ENCODE measurements around the gene GLB1L3. TPM values are rescaled to one million over a fixed set of nuclear protein-coding genes. Genes with fewer than 3 reads are reported as not detected.

Gene GLB1L3
- total and polyA plus RNA-seq, 2 of the 4 experiments (the other 2 are of a cell fraction): not detected

DNA sequence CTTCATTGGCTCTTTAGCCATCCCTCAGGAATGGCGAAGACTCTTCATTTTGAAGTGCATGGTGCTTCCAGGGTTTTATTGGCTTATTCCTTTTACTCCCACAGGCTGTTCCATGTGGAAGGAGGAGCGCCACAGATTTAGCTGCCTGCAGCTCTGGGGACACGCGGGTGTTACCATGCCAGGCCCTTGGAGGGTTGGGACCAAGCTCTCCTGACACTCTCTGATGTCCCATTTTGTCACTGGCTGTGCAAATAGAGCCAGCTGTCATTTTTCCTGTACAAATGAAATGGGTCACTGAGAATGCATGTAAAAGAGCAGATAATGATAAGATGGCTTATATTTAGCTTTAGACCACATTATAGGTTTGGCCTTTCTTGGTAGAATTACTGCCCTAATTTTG lies 32.3 kb upstream of the GLB1L3 start:
- CTCF ChIA-PET: interaction anchor here (0.8 kb wide), 1 partner anchor 18 kb away, joined by 3 read pairs; no protein-coding TSS in a partner anchor
- POLR2A ChIA-PET (ENCODE audit: unreplicated experiment): no interaction called here
- in situ Hi-C loops (cut with MboI; ENCODE audit: low sequenced_read_pairs): no loop called here

More for the DNA sequence above, 32.3 kb upstream of the GLB1L3 start:
- DNase-seq (no peak), ATAC-seq (ENCODE audit: low read depth) (no peak)
- H3K18ac ChIP-seq (ENCODE audit: low read depth, low read length): no peak overlapping the region
- H2AFZ ChIP-seq (replicated peaks; ENCODE audit: low read length, poor library complexity): no peak overlapping the region
- H3K9me3 ChIP-seq (ENCODE audit: control insufficient read depth, insufficient read depth, low read length): no peaks in the 10 kb centered on the region
- no peak overlapping the region for H3K4me3 ChIP-seq (ENCODE audit: insufficient read depth, low read depth, low read length)
- H4K20me1 ChIP-seq (ENCODE audit: insufficient read depth, low read length): no peaks in the 10 kb centered on the region
- no peak overlapping the region for H4K91ac ChIP-seq (ENCODE audit: insufficient read depth, low read depth, low read length)
- no peak overlapping the region for H4K5ac ChIP-seq (ENCODE audit: low read depth, low read length)
- no CpG with 5 or more reads among the region's 4 CpGs for WGBS, 2 experiments (ENCODE audit: extremely low coverage in 2 of 2, insufficient read length in 1 of 2)
- H3K27ac ChIP-seq (ENCODE audit: insufficient read depth, low read length): no peak overlapping the region
- peaks cover 3% of the 10 kb centered on the region; the same call in 1 of the 2 replicates for H3K9me1 ChIP-seq (ENCODE audit: insufficient read depth, low read length)
- dilution Hi-C loops (cut with HindIII; ENCODE audit: low sequenced_read_pairs, unreplicated experiment) (no loop called here), intact Hi-C loops (cut with micrococcal nuclease) (no loop called here)
- no peak overlapping the region for H4K8ac ChIP-seq (ENCODE audit: low read depth in 2 of 2, low read length in 2 of 2)
- no peaks in the 10 kb centered on the region for H3K27me3 ChIP-seq (ENCODE audit: control insufficient read depth, insufficient read depth, low read length)
- H3K4me2 ChIP-seq (ENCODE audit: low read depth, low read length): no peak overlapping the region
- TF ChIP-seq BHLHE40 (IDR thresholded peaks at IDR 0.05; ENCODE audit: low read depth, low read length): no peak
- TF ChIP-seq RAD21 (IDR thresholded peaks at IDR 0.05; ENCODE audit: low read length): no peak
- TF ChIP-seq, protein P1, sequence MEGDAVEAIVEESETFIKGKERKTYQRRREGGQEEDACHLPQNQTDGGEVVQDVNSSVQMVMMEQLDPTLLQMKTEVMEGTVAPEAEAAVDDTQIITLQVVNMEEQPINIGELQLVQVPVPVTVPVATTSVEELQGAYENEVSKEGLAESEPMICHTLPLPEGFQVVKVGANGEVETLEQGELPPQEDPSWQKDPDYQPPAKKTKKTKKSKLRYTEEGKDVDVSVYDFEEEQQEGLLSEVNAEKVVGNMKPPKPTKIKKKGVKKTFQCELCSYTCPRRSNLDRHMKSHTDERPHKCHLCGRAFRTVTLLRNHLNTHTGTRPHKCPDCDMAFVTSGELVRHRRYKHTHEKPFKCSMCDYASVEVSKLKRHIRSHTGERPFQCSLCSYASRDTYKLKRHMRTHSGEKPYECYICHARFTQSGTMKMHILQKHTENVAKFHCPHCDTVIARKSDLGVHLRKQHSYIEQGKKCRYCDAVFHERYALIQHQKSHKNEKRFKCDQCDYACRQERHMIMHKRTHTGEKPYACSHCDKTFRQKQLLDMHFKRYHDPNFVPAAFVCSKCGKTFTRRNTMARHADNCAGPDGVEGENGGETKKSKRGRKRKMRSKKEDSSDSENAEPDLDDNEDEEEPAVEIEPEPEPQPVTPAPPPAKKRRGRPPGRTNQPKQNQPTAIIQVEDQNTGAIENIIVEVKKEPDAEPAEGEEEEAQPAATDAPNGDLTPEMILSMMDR (conservative IDR thresholded peaks at IDR 0.05; ENCODE audit: low read depth, low read length): no peak
- TF ChIP-seq CEBPB (IDR thresholded peaks at IDR 0.05; ENCODE audit: low read depth, low read length): no peak
- H3K9ac ChIP-seq (ENCODE audit: low read depth, low read length): no peak overlapping the region
- no peak overlapping the region for H2BK15ac ChIP-seq (ENCODE audit: low read depth, low read length)
- no peak overlapping the region for H3K56ac ChIP-seq (ENCODE audit: extremely low read depth, insufficient read depth, low read length)
- H3K79me1 ChIP-seq (ENCODE audit: low read depth in 1 of 2, low read length in 2 of 2): no peaks in the 10 kb centered on the region; a peak in 1 of 4 replicates
- H2AK5ac ChIP-seq (ENCODE audit: low read depth, low read length): no peak overlapping the region
- H3K36me3 ChIP-seq (ENCODE audit: control insufficient read depth, insufficient read depth, low read length): peaks cover 69% of the 10 kb centered on the region
- no TSS peak for BruUV-seq (replicated peaks)
- no peak overlapping the region for H2BK5ac ChIP-seq (ENCODE audit: low read depth, low read length, poor library complexity, severe bottlenecking)
- no peak overlapping the region for H2BK20ac ChIP-seq (ENCODE audit: low read depth, low read length)
- H3K23ac ChIP-seq (ENCODE audit: low read depth, low read length): no peak overlapping the region
- H3K14ac ChIP-seq (replicated peaks; ENCODE audit: low read depth, low read length): no peak overlapping the region
- no peaks in the 10 kb centered on the region for H3K4me1 ChIP-seq (ENCODE audit: control insufficient read depth, insufficient read depth, low read length)
- H2BK120ac ChIP-seq (ENCODE audit: low read depth, low read length): no peak overlapping the region
- H3K4ac ChIP-seq (ENCODE audit: low read depth, low read length): no peak overlapping the region
- no peak overlapping the region for H2AK9ac ChIP-seq (replicated peaks; ENCODE audit: low read depth, low read length, poor library complexity)

Measured in IMR-90 (cell line).